Karpas-422 (cell line): Measurements from ENCODE around the gene SYT9. TPM values are rescaled to one million over a fixed set of nuclear protein-coding genes. Genes with fewer than 3 reads are reported as not detected.
"Not testable (repeated sequence)": the region's sequence is repeated elsewhere in the genome, so short reads cannot be mapped to it uniquely, and the experiment has no call there.

Experiments
- DNase-seq: peaks from one replicate; pipeline ENCODE4 v3.0.0-alpha.2; 2015
- H2AFZ ChIP-seq: fragments of 200-600 bp; sonication (generic); 2 replicates; pipeline ENCODE4 v1.6.1; 2014; ENCODE audit warnings: antibody characterized with exemption, low read length, mixed read lengths
- H3K27ac ChIP-seq: fragments of 200-600 bp; sonication (generic); 2 replicates; pipeline ENCODE4 v1.5.1; 2014; ENCODE audit warnings: mild to moderate bottlenecking, low read length, moderate library complexity
- H3K27me3 ChIP-seq: fragments of 200-600 bp; sonication (generic); 2 replicates; pipeline ENCODE4 v1.6.1; 2014; ENCODE audit warnings: low read length, mixed read lengths
- H3K36me3 ChIP-seq: fragments of 200-600 bp; sonication (generic); 2 replicates; pipeline ENCODE4 v1.6.1; 2014; ENCODE audit warnings: low read length, mixed read lengths; ENCODE audit not compliant: insufficient read depth
- H3K4me1 ChIP-seq: fragments of 200-600 bp; sonication (generic); 2 replicates; pipeline ENCODE4 v1.6.1; 2014; ENCODE audit warnings: mild to moderate bottlenecking, low read length, mixed read lengths
- H3K4me2 ChIP-seq: fragments of 200-600 bp; sonication (generic); 2 replicates; pipeline ENCODE4 v1.6.1; 2014; ENCODE audit warnings: low read length, low read depth, mild to moderate bottlenecking; ENCODE audit not compliant: poor library complexity, severe bottlenecking
- H3K4me3 ChIP-seq: fragments of 200-600 bp; sonication (generic); 2 replicates; pipeline ENCODE4 v1.5.1; 2014; ENCODE audit warnings: mild to moderate bottlenecking, antibody characterized with exemption, low read length, mixed read lengths
- H3K79me2 ChIP-seq: fragments of 200-600 bp; sonication (generic); 2 replicates; pipeline ENCODE4 v1.6.1; 2014; ENCODE audit warnings: mild to moderate bottlenecking, low read length, mixed read lengths
- H3K9ac ChIP-seq: fragments of 200-600 bp; sonication (generic); 2 replicates; pipeline ENCODE4 v1.6.0; 2014; ENCODE audit warnings: low read length
- H3K9me2 ChIP-seq: fragments of 200-600 bp; sonication (generic), shearing (Covaris generic); replicated peaks from 2 replicates; pipeline ENCODE4 v1.6.0; 2014; ENCODE audit warnings: mild to moderate bottlenecking, low read length, moderate library complexity; ENCODE audit not compliant: insufficient read depth
- H3K9me3 ChIP-seq: fragments of 300-700, 200-600 bp; sonication (generic); 2 replicates; pipeline ENCODE4 v1.6.1; 2014; ENCODE audit warnings: low read length, mixed read lengths
- H4K20me1 ChIP-seq: fragments of 200-600 bp; sonication (generic); 2 replicates; pipeline ENCODE4 v1.6.1; 2014; ENCODE audit warnings: mild to moderate bottlenecking, antibody characterized with exemption, low read length, low read depth; ENCODE audit not compliant: insufficient read depth
- total RNA-seq: library from RNA; depleted of rRNA; stranded (reverse); fragments of >200 nt; shearing (Covaris generic); gene quantifications from 2 replicates; pipeline ENCODE4 v1.2.3, GENCODE V29; 2014; ENCODE audit warnings: low replicate concordance

SYT9 gene
- total RNA-seq, 1 experiment from 2014 or later: not detected

GRCh38 chr11:7512525-7513233 is 261.0 kb downstream of the SYT9 start:
- H3K4me3 ChIP-seq: peak overlapping the region; percentile 80
- H3K27me3 ChIP-seq: no peaks in the 10 kb centered on the region
- H3K9ac ChIP-seq: peak overlapping the region; percentile 87
- H3K79me2 ChIP-seq: no peaks in the 10 kb centered on the region
- no peaks in the 10 kb centered on the region for H3K9me3 ChIP-seq
- peaks cover 33% of the 10 kb centered on the region for H3K4me1 ChIP-seq
- DNase-seq: peak; percentile 91
- H3K27ac ChIP-seq: peak overlapping the region; percentile 82
- H3K36me3 ChIP-seq: no peaks in the 10 kb centered on the region
- H2AFZ ChIP-seq: peak overlapping the region; percentile 94; the same call in 1 of the 2 replicates
- peak overlapping the region; percentile 99 for H3K4me2 ChIP-seq
- H4K20me1 ChIP-seq: no peaks in the 10 kb centered on the region
- H3K9me2 ChIP-seq: no peaks in the 10 kb centered on the region

GRCh38 chr11:7513234-7514098 is 261.8 kb downstream of the SYT9 start, which contains the start of gene PPFIBP2:
PPFIBP2 (plus strand) TSS chr11:7513999; CDS start chr11:7549476, 35,477 bp downstream.
- H3K27me3 ChIP-seq: no peaks in the 10 kb centered on the region
- H3K79me2 ChIP-seq: no peaks in the 10 kb centered on the region; the same call in 1 of the 2 replicates
- no peaks in the 10 kb centered on the region for H3K9me2 ChIP-seq
- peak within 1 kb of the TSS; percentile 87 for H3K9ac ChIP-seq
- peak within 1 kb of the TSS; percentile 82 for H3K27ac ChIP-seq
- peak within 1 kb of the TSS; percentile 99 for H3K4me2 ChIP-seq
- no peaks in the 10 kb centered on the region for H4K20me1 ChIP-seq
- H3K4me1 ChIP-seq: peaks cover 36% of the 10 kb centered on the region
- peak within 1 kb of the TSS; percentile 80 for H3K4me3 ChIP-seq
- H3K36me3 ChIP-seq: no peaks in the 10 kb centered on the region
- peak within 1 kb of the TSS; percentile 94 for H2AFZ ChIP-seq
- DNase-seq: peak; percentile 90
- no peaks in the 10 kb centered on the region for H3K9me3 ChIP-seq

DNA sequence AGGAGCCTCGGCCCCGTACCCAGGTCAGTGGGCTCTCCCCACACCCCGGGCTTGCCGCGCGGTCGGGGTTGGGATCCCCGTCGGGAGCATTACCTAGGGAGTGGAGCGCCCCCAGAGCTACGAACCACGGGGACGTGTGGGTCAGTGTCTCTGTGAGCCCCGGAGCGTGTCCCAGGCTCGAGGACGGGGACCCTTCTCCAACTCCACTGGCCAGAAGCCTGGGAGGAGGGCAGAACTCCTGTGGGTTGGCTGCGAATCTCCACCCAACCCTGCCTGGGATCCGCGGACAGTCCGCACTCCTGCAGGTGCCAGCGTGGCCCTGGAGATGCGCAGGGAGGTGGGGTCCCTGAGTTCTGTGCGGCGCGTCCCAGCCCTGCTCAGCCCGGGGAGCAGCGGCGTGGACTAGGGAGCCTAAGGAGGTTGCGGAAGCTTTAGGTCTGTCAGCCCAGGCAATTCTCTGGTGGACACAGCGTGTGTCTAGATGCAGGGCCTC is 262.4 kb downstream of the SYT9 start:
- Histone ChIP-seq H3K4me3 (peak overlapping the region; percentile 80), H4K20me1 (no peaks in the 10 kb centered on the region), H3K27ac (no peak overlapping the region), H2AFZ (peak overlapping the region; percentile 94; the same call in 1 of the 2 replicates), H3K79me2 (peaks cover 7% of the 10 kb centered on the region; the same call in 1 of the 2 replicates), H3K9ac (peak overlapping the region; percentile 87), H3K4me2 (peak overlapping the region; percentile 99), H3K27me3 (no peaks in the 10 kb centered on the region), H3K9me2 (no peaks in the 10 kb centered on the region), H3K4me1 (peaks cover 42% of the 10 kb centered on the region), H3K36me3 (no peaks in the 10 kb centered on the region), H3K9me3 (no peaks in the 10 kb centered on the region)
- peak; percentile 48 for DNase-seq

DNA sequence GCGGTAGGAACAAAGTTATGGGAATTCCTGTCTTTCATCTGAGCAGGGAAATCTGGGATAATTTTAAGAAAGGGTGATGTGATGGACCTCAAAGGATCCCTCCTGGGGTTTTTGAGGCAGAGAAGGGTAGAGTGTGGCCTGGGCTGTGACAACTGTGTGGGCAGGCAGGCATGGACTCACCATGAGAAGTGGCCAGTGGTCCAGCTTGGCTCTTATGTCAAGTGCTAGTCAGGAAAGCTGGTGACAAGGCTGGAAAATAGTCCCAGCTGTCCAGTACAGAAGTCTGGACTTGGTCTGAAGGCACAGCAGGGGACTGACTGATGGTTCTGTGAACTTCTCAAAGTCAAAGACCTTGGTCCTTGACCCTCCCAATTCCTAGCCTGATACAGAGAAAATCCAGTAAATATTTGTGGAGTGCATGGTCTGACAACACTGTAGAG is 263.8 kb downstream of the SYT9 start:
- Histone ChIP-seq H3K4me1 (peaks cover 55% of the 10 kb centered on the region), H3K36me3 (no peaks in the 10 kb centered on the region), H3K4me2 (peak overlapping the region; percentile 99), H3K4me3 (no peak overlapping the region), H3K9me2 (no peaks in the 10 kb centered on the region), H4K20me1 (no peaks in the 10 kb centered on the region), H3K9ac (no peak overlapping the region), H3K27me3 (no peaks in the 10 kb centered on the region), H3K27ac (no peak overlapping the region), H3K9me3 (no peaks in the 10 kb centered on the region), H2AFZ (no peak overlapping the region), H3K79me2 (peaks cover 7% of the 10 kb centered on the region; the same call in 1 of the 2 replicates)
- DNase-seq: no peak

DNA sequence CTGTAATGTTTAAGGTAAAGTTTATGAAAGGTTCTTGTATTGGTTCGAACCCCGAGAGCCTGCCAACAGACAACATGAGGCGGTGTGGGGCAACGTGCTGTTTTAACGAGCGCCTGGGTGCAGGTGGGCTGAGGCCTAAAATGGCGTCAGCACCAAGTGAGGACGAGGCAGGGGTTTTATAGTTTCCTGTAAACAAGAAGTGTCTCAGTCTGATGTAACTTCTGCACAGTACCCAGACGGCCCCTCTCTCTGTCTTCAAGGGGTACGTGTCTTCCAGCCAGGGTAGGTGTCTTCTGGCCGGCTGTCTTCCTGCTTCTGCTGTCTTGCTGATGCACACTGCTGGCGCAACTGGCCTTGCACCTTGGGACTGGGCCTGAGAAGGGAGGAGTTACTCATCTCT is 264.8 kb downstream of the SYT9 start:
- H4K20me1 ChIP-seq: no peaks in the 10 kb centered on the region
- no peaks in the 10 kb centered on the region for H3K9me2 ChIP-seq
- H3K36me3 ChIP-seq: no peaks in the 10 kb centered on the region
- no peak for DNase-seq
- no peak overlapping the region for H3K9ac ChIP-seq
- H3K9me3 ChIP-seq: no peaks in the 10 kb centered on the region
- no peak overlapping the region for H3K4me2 ChIP-seq
- peaks cover 7% of the 10 kb centered on the region; the same call in 1 of the 2 replicates for H3K79me2 ChIP-seq
- H3K4me1 ChIP-seq: peaks cover 64% of the 10 kb centered on the region
- no peak overlapping the region for H2AFZ ChIP-seq
- H3K4me3 ChIP-seq: no peak overlapping the region
- no peaks in the 10 kb centered on the region for H3K27me3 ChIP-seq
- no peak overlapping the region for H3K27ac ChIP-seq

- not testable (repeated sequence) for H4K20me1 ChIP-seq, H3K9me3 ChIP-seq, DNase-seq, H3K27me3 ChIP-seq, H3K9ac ChIP-seq, H3K36me3 ChIP-seq, H2AFZ ChIP-seq, H3K27ac ChIP-seq, H3K4me2 ChIP-seq, H3K9me2 ChIP-seq, H3K4me3 ChIP-seq, H3K79me2 ChIP-seq
- H3K4me1 ChIP-seq: peaks cover 64% of the 10 kb centered on the region
Measured at GRCh38 chr11:7517743-7518142, 266.0 kb downstream of the SYT9 start.
